ENCODE measurements around the gene HYAL3.
A peak's percentile ranks its signal among the peaks of the same experiment; 100 is the strongest.

Gene HYAL3

GRCh38 chr3:50336452-50337174 is 37.4 kb upstream of the HYAL3 start:
- peak overlapping the region; percentile 98 for H3K27ac ChIP-seq (ENCODE audit: low read length)
- no peaks in the 10 kb centered on the region for H3K9me3 ChIP-seq (ENCODE audit: insufficient read depth, low read length, severe bottlenecking)
- H3K27me3 ChIP-seq (ENCODE audit: insufficient read depth, low read length, poor library complexity): peaks cover 4% of the 10 kb centered on the region
- peaks cover 69% of the 10 kb centered on the region for H3K4me1 ChIP-seq (ENCODE audit: insufficient read depth, low read length)
- DNase-seq: no peak
- H3K79me2 ChIP-seq (ENCODE audit: insufficient read depth, low read length): peaks cover 71% of the 10 kb centered on the region
- peak; percentile 62 for ATAC-seq (ENCODE audit: insufficient read depth, low read depth)
- H4K20me1 ChIP-seq (ENCODE audit: insufficient read depth, low read length): peaks cover 45% of the 10 kb centered on the region
- no peak for TF ChIP-seq EZH2 (IDR thresholded peaks at IDR 0.05; ENCODE audit: borderline replicate concordance, low read depth, low read length, severe bottlenecking)
- peak; percentile 1 for TF ChIP-seq CTCF (IDR thresholded peaks at IDR 0.05; ENCODE audit: borderline replicate concordance, extremely low read depth, low read length, poor library complexity, severe bottlenecking)
- peak overlapping the region; percentile 78 for H2AFZ ChIP-seq (ENCODE audit: low read depth, low read length)
- peak overlapping the region; percentile 66 to 90 for H3K4me3 ChIP-seq (ENCODE audit: low read depth in 1 of 2, low read length in 2 of 2)
- peaks cover 43% of the 10 kb centered on the region for H3K36me3 ChIP-seq (ENCODE audit: insufficient read depth, low read length)
- peak overlapping the region; percentile 81 for H3K4me2 ChIP-seq (ENCODE audit: insufficient read depth, low read length)
- peak overlapping the region; percentile 93 for H3K9ac ChIP-seq (ENCODE audit: low read depth, low read length)

GRCh38 chr3:50334339-50335075 is 35.3 kb upstream of the HYAL3 start:
- peak overlapping the region; percentile 48; the same call in 1 of the 2 replicates for H3K27ac ChIP-seq (ENCODE audit: low read length)
- peaks cover 77% of the 10 kb centered on the region for H3K79me2 ChIP-seq (ENCODE audit: insufficient read depth, low read length)
- DNase-seq (no peak), ATAC-seq (ENCODE audit: insufficient read depth, low read depth) (no peak)
- peaks cover 64% of the 10 kb centered on the region for H3K36me3 ChIP-seq (ENCODE audit: insufficient read depth, low read length)
- H3K9ac ChIP-seq (ENCODE audit: low read depth, low read length): peak overlapping the region; percentile 39; the same call in 1 of the 2 replicates
- TF ChIP-seq CTCF (IDR thresholded peaks at IDR 0.05; ENCODE audit: borderline replicate concordance, extremely low read depth, low read length, poor library complexity, severe bottlenecking): no peak
- no peak for TF ChIP-seq EZH2 (IDR thresholded peaks at IDR 0.05; ENCODE audit: borderline replicate concordance, low read depth, low read length, severe bottlenecking)
- peak overlapping the region in 1 of 2 experiments; percentile 29; a peak in 2 of 4 replicates for H3K4me3 ChIP-seq (ENCODE audit: low read depth in 1 of 2, low read length in 2 of 2)
- no peaks in the 10 kb centered on the region for H3K9me3 ChIP-seq (ENCODE audit: insufficient read depth, low read length, severe bottlenecking)
- peaks cover 73% of the 10 kb centered on the region for H3K4me1 ChIP-seq (ENCODE audit: insufficient read depth, low read length)
- H3K27me3 ChIP-seq (ENCODE audit: insufficient read depth, low read length, poor library complexity): no peaks in the 10 kb centered on the region
- H3K4me2 ChIP-seq (ENCODE audit: insufficient read depth, low read length): peak overlapping the region; percentile 81
- H2AFZ ChIP-seq (ENCODE audit: low read depth, low read length): no peak overlapping the region
- peaks cover 53% of the 10 kb centered on the region for H4K20me1 ChIP-seq (ENCODE audit: insufficient read depth, low read length)

- H3K27me3 ChIP-seq (ENCODE audit: insufficient read depth, low read length, poor library complexity): no peaks in the 10 kb centered on the region
- H3K27ac ChIP-seq (ENCODE audit: low read length): peak overlapping the region; percentile 48; the same call in 1 of the 2 replicates
- H3K9me3 ChIP-seq (ENCODE audit: insufficient read depth, low read length, severe bottlenecking): no peaks in the 10 kb centered on the region
- peak overlapping the region; percentile 81 for H3K4me2 ChIP-seq (ENCODE audit: insufficient read depth, low read length)
- H3K4me3 ChIP-seq (ENCODE audit: low read depth in 1 of 2, low read length in 2 of 2): 0 out of 4 replicates have a peak overlapping the region, but pooled peaks of 1 of the 2 experiments have one; percentile 29
- H2AFZ ChIP-seq (ENCODE audit: low read depth, low read length): no peak overlapping the region
- H3K79me2 ChIP-seq (ENCODE audit: insufficient read depth, low read length): peaks cover 75% of the 10 kb centered on the region
- H3K9ac ChIP-seq (ENCODE audit: low read depth, low read length): peak overlapping the region; percentile 39; the same call in 1 of the 2 replicates
- no peak for TF ChIP-seq CTCF (IDR thresholded peaks at IDR 0.05; ENCODE audit: borderline replicate concordance, extremely low read depth, low read length, poor library complexity, severe bottlenecking)
- no peak for TF ChIP-seq EZH2 (IDR thresholded peaks at IDR 0.05; ENCODE audit: borderline replicate concordance, low read depth, low read length, severe bottlenecking)
- H4K20me1 ChIP-seq (ENCODE audit: insufficient read depth, low read length): peaks cover 53% of the 10 kb centered on the region
- DNase-seq (no peak), ATAC-seq (ENCODE audit: insufficient read depth, low read depth) (no peak)
- H3K4me1 ChIP-seq (ENCODE audit: insufficient read depth, low read length): peaks cover 76% of the 10 kb centered on the region
- H3K36me3 ChIP-seq (ENCODE audit: insufficient read depth, low read length): peaks cover 67% of the 10 kb centered on the region
Observed at GRCh38 chr3:50333744-50334328, 34.6 kb upstream of the HYAL3 start.

Data from DND-41 (cell line).